OCI-LY1 (cell line): ENCODE data around the gene MT1A.

Source experiments
- H2AFZ ChIP-seq: fragments of 200-600 bp; sonication (generic), shearing (Covaris generic); 2 replicates; pipeline ENCODE4 v1.6.0; 2014; ENCODE audit warnings: antibody characterized with exemption, mild to moderate bottlenecking, low read length
- H3F3A ChIP-seq: fragments of 200-600 bp; sonication (generic), shearing (Covaris generic); 2 replicates; pipeline ENCODE4 v1.6.0; 2014; ENCODE audit warnings: mild to moderate bottlenecking, antibody characterized with exemption, low read length, moderate library complexity; ENCODE audit not compliant: insufficient read depth
- H3K27ac ChIP-seq: fragments of 200-600 bp; sonication (generic); 2 replicates; pipeline ENCODE4 v1.5.1; 2014; ENCODE audit warnings: low read length, mixed run types, mild to moderate bottlenecking, low read depth; ENCODE audit not compliant: poor library complexity, severe bottlenecking
- H3K27me3 ChIP-seq: fragments of 200-600 bp; sonication (generic); 2 replicates; pipeline ENCODE4 v1.6.0; 2014; ENCODE audit warnings: antibody characterized with exemption, mild to moderate bottlenecking, low read length, moderate library complexity; ENCODE audit not compliant: insufficient read depth
- H3K36me3 ChIP-seq: fragments of 200-600 bp; sonication (generic); 2 replicates; pipeline ENCODE4 v1.6.1; 2014; ENCODE audit warnings: mild to moderate bottlenecking, antibody characterized with exemption, low read length, moderate library complexity, mixed read lengths; ENCODE audit not compliant: insufficient read depth
- H3K4me1 ChIP-seq: fragments of 200-600 bp; sonication (generic); 2 replicates; pipeline ENCODE4 v1.5.1; 2014; ENCODE audit warnings: mild to moderate bottlenecking, low read length, moderate library complexity; ENCODE audit not compliant: insufficient read depth, severe bottlenecking
- H3K4me2 ChIP-seq: fragments of 200-600 bp; sonication (generic), shearing (Covaris generic); 2 replicates; pipeline ENCODE4 v1.6.1; 2014; ENCODE audit warnings: low read length
- H3K4me3 ChIP-seq: fragments of 200-600 bp; sonication (generic); 2 replicates; pipeline ENCODE4 v1.5.1; 2014; ENCODE audit warnings: low read length, low read depth, mild to moderate bottlenecking, mixed read lengths; ENCODE audit not compliant: poor library complexity, severe bottlenecking
- H3K79me2 ChIP-seq: fragments of 200-600 bp; shearing (Covaris generic); 2 replicates; pipeline ENCODE4 v1.6.1; 2016; ENCODE audit warnings: mixed run types, low read length, mixed read lengths; ENCODE audit not compliant: insufficient read depth
- H3K9ac ChIP-seq: fragments of 200-600 bp; sonication (generic), shearing (Covaris generic); 2 replicates; pipeline ENCODE4 v1.6.1; 2014; ENCODE audit warnings: mild to moderate bottlenecking, low read length, mixed read lengths
- H3K9me2 ChIP-seq: fragments of 200-600 bp; sonication (generic), shearing (Covaris generic); 2 replicates; pipeline ENCODE4 v1.6.1; 2014; ENCODE audit warnings: low read depth, mild to moderate bottlenecking, low read length, mixed read lengths
- H3K9me3 ChIP-seq: fragments of 200-600 bp; shearing (Covaris generic); 2 replicates; pipeline ENCODE4 v1.6.1; 2014; ENCODE audit warnings: low read length, mixed read lengths
- H4K20me1 ChIP-seq: fragments of 200-600 bp; sonication (generic), shearing (Covaris generic); 2 replicates; pipeline ENCODE4 v1.6.0; 2016; ENCODE audit warnings: mild to moderate bottlenecking, low read length; ENCODE audit not compliant: insufficient read depth
- CTCF ChIP-seq: fragments of 200-600 bp; sonication (generic), shearing (Covaris generic); IDR thresholded peaks from 2 replicates; pipeline ENCODE4 v1.5.1; 2017; ENCODE audit warnings: mild to moderate bottlenecking, antibody characterized with exemption, low read length, moderate library complexity, mixed read lengths
- EZH2 ChIP-seq: fragments of 200-600 bp; sonication (generic), shearing (Covaris generic); IDR thresholded peaks from 2 replicates; pipeline ENCODE4 v1.8.0; 2017; ENCODE audit warnings: borderline replicate concordance, mixed run types, mild to moderate bottlenecking, antibody characterized with exemption, low read length, moderate library complexity, mixed read lengths

MT1A gene

GRCh38 chr16:56681939-56682702, 43.7 kb downstream of the MT1A start, which contains the start of gene MT1X:
Gene MT1X (plus strand): TSS chr16:56682470. CDS start chr16:56682541, 71 bp downstream.
- H2AFZ ChIP-seq: peak within 1 kb of the TSS; percentile 65
- no peaks in the 10 kb centered on the region for H3K79me2 ChIP-seq
- H3K27ac ChIP-seq: no peak within 1 kb of the TSS
- peaks cover 12% of the 10 kb centered on the region for H3K4me1 ChIP-seq
- H3K9me2 ChIP-seq: no peaks in the 10 kb centered on the region
- H3K4me3 ChIP-seq: peak within 1 kb of the TSS; percentile 68
- peak within 1 kb of the TSS; percentile 84 for H3K4me2 ChIP-seq
- no peak for TF ChIP-seq CTCF
- TF ChIP-seq EZH2: no peak
- peak within 1 kb of the TSS; percentile 74 for H3K9ac ChIP-seq
- no peaks in the 10 kb centered on the region; the same call in 1 of the 2 replicates for H3K27me3 ChIP-seq
- H3F3A ChIP-seq: no peaks in the 10 kb centered on the region
- H3K9me3 ChIP-seq: no peaks in the 10 kb centered on the region
- H3K36me3 ChIP-seq: no peaks in the 10 kb centered on the region
- H4K20me1 ChIP-seq: no peaks in the 10 kb centered on the region

DNA sequence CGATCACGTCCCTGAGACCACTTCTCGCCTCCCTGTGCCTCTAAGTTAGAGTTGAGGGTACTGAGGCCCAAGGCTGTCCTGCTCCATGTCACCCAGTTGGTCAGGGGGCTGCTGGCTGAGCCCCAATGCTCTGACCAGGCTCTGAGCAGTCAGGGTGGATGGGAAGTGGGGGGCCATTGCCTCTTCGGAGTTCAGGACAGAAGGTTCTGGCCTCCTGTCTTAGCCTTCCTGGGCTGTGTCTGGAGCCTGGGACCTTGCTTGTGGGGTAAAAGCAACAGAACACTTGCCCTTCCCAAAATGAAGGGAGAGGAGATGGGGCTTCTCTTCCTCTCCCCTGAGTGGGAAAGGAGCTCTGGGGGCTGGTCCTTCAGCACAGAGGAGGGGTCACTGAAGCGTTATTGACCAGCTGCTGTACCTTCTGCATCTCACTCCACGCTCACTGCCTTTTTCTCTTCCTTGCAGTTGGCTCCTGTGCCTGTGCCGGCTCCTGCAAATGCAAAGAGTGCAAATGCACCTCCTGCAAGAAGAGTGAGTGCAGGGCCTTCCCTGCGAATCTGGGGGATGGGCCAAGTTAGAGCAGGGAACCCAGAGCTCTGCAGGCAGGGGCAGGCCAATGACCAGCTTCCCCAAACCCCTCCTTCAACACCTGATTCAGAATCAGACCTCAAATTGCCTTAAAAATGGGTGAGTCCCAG, 44.4 kb downstream of the MT1A start:
- Histone ChIP-seq H2AFZ (peak overlapping the region; percentile 65), H3K27ac (no peak overlapping the region), H3K9ac (peak overlapping the region; percentile 74), H3K4me3 (peak overlapping the region; percentile 68), H3K4me1 (peaks cover 12% of the 10 kb centered on the region), H3K79me2 (no peaks in the 10 kb centered on the region), H3F3A (no peaks in the 10 kb centered on the region), H3K9me2 (no peaks in the 10 kb centered on the region), H3K4me2 (peak overlapping the region; percentile 84), H4K20me1 (no peaks in the 10 kb centered on the region), H3K9me3 (no peaks in the 10 kb centered on the region), H3K36me3 (no peaks in the 10 kb centered on the region), H3K27me3 (no peaks in the 10 kb centered on the region; the same call in 1 of the 2 replicates)
- TF ChIP-seq CTCF (no peak), EZH2 (no peak)

- Histone ChIP-seq H3F3A (no peaks in the 10 kb centered on the region), H4K20me1 (no peaks in the 10 kb centered on the region), H3K4me3 (no peak overlapping the region), H2AFZ (no peak overlapping the region), H3K36me3 (no peaks in the 10 kb centered on the region), H3K9ac (no peak overlapping the region), H3K4me1 (peaks cover 12% of the 10 kb centered on the region), H3K4me2 (no peak overlapping the region), H3K27me3 (no peaks in the 10 kb centered on the region; the same call in 1 of the 2 replicates), H3K79me2 (no peaks in the 10 kb centered on the region), H3K27ac (no peak overlapping the region), H3K9me3 (no peaks in the 10 kb centered on the region), H3K9me2 (no peaks in the 10 kb centered on the region)
- TF ChIP-seq EZH2 (no peak), CTCF (no peak)
Observed at GRCh38 chr16:56683424-56684172, 45.1 kb downstream of the MT1A start.
